ENCODE data around the gene TTC3. TPM values are rescaled to one million over a fixed set of nuclear protein-coding genes. Genes with fewer than 3 reads are reported as not detected.

The TTC3 gene
- total and polyA plus RNA-seq, 10 of the 15 experiments (the other 5 are each of a cell fraction or from before 2014, with no cell fraction given), result 23.1 to 94.9 (median 72.7) TPM

DNA sequence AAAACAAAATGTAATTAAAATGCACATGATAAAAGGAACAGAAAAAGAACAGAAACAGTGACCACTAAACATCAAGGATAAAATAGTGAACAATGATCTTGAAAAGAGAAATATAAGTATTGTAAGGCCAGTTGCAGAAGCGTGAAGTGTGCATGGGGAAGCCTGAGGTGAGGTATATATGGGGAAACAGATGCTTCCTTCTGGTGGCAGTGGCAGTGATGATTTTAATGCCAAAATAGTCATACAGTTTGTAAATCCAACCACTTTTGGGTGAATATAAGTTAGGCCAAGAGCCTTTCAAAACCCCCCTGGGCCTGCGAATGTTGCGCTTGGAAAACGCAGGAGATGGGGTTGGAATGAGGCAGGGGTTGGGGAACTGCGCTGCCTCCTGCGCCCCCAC is 27.3 kb downstream of the TTC3 start (continued):
- TF ChIP-seq KAT2A (conservative IDR thresholded peaks at IDR 0.05; ENCODE audit: control insufficient read depth, low read depth, low read length), result no peak
- TF ChIP-seq, protein P1, sequence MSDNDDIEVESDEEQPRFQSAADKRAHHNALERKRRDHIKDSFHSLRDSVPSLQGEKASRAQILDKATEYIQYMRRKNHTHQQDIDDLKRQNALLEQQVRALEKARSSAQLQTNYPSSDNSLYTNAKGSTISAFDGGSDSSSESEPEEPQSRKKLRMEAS (IDR thresholded peaks at IDR 0.05; ENCODE audit: low read depth, low read length), result no peak
- no peak for TF ChIP-seq RAD21 (IDR thresholded peaks at IDR 0.05; ENCODE audit: insufficient read depth, low read depth, low read length)
- no peak for TF ChIP-seq E4F1 (IDR thresholded peaks at IDR 0.05; ENCODE audit: borderline replicate concordance, partially characterized antibody)
- no peak for TF ChIP-seq BACH1 (IDR thresholded peaks at IDR 0.05; ENCODE audit: borderline replicate concordance)
- TF ChIP-seq CBX5 (IDR thresholded peaks at IDR 0.05; ENCODE audit: low read depth), result no peak
- no peak for TF ChIP-seq CHD4 (IDR thresholded peaks at IDR 0.05)
- no peak for TF ChIP-seq NFYA (IDR thresholded peaks at IDR 0.05; ENCODE audit: borderline replicate concordance, low read depth, low read length)
- no peak for TF ChIP-seq HCFC1 (IDR thresholded peaks at IDR 0.05; ENCODE audit: low read length)
- TF ChIP-seq MEF2B (IDR thresholded peaks at IDR 0.05; ENCODE audit: partially characterized antibody, poor library complexity, severe bottlenecking), result no peak
- TF ChIP-seq RCOR1 (conservative IDR thresholded peaks at IDR 0.05; ENCODE audit: low read depth, low read length), result no peak
- no peak for TF ChIP-seq ZSCAN29 (IDR thresholded peaks at IDR 0.05)
- no peak for TF ChIP-seq SIN3A (IDR thresholded peaks at IDR 0.05; ENCODE audit: low read depth, low read length)
- TF ChIP-seq CEBPZ (IDR thresholded peaks at IDR 0.05; ENCODE audit: low read depth, low read length), result no peak

Data from GM12878 (cell line).